ENCODE data around the gene USP12. TPM values are rescaled to one million over a fixed set of nuclear protein-coding genes. Genes with fewer than 3 reads are reported as not detected.

Gene USP12, protein sequence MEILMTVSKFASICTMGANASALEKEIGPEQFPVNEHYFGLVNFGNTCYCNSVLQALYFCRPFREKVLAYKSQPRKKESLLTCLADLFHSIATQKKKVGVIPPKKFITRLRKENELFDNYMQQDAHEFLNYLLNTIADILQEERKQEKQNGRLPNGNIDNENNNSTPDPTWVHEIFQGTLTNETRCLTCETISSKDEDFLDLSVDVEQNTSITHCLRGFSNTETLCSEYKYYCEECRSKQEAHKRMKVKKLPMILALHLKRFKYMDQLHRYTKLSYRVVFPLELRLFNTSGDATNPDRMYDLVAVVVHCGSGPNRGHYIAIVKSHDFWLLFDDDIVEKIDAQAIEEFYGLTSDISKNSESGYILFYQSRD
- total RNA-seq, result 26.1 and 26.2 TPM in 2 replicates

DNA sequence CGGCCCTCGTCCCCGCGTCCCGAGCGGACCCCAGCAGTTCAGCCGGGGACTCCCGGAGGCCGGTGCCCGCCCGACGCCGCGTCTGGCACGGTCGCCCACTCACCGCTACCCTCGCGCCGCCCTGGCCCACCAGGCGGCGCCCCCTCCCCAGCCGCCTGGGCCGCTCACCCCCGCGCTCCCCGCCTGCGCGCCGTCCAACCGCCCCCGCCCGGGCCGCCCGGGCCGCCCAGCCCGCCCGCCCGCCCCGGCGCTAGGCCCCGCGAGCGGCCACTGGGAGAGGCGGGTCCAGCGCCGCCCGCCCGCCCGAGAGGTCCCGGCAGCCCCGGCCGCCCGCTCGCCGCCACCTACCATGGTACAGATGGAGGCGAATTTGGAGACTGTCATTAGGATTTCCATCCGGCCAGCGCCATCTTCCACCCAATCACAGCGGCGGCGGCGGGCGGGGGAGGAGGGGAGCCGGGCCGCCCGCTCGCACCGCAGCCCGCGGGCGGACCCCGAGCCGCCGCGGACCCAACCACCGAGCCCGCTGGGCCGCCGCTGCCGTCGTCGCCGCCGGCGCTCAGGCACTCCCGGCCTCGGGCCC is at the start of gene USP12:
Gene USP12, minus strand, starts transcription at position 568 of the 583 bp plus-strand sequence. Its CDS starts 172 bp downstream, at position 396.

Other genes with a start within 250 kb of the USP12 start
- gene RPL21, start 79.7 kb upstream of the USP12 start, total RNA-seq, result 339 and 477 TPM in 2 replicates
- gene RASL11A, start 99.0 kb upstream of the USP12 start, total RNA-seq, result 5.7 and 6.3 TPM in 2 replicates